Neural progenitor cell (in vitro differentiated cells): ENCODE results near the gene PTPN14. TPM values are rescaled to one million over a fixed set of nuclear protein-coding genes. Genes with fewer than 3 reads are reported as not detected.

Experiments
- DNase-seq: peaks from one replicate; pipeline ENCODE4 v3.0.0-alpha.2; 2016; ENCODE audit warnings: low spot score
- H2AFZ ChIP-seq: fragments of 200-600 bp; sonication (generic); replicated peaks from 2 replicates; pipeline ENCODE4 v1.6.1; 2016; ENCODE audit warnings: antibody characterized with exemption
- H3F3A ChIP-seq: fragments of 200-600 bp; sonication (generic); 2 replicates; pipeline ENCODE4 v1.6.1; 2016; ENCODE audit warnings: antibody characterized with exemption, low read depth
- H3K27ac ChIP-seq: fragments of 200-600 bp; sonication (generic); 2 replicates; pipeline ENCODE4 v1.5.1; 2016; ENCODE audit warnings: mild to moderate bottlenecking
- H3K27me3 ChIP-seq: fragments of 200-600 bp; sonication (generic); 2 replicates; pipeline ENCODE4 v1.6.1; 2016; ENCODE audit warnings: mild to moderate bottlenecking, moderate library complexity
- H3K36me3 ChIP-seq: fragments of 200-600 bp; sonication (generic); 2 replicates; pipeline ENCODE4 v1.5.1; 2016
- H3K4me1 ChIP-seq: fragments of 200-600 bp; sonication (generic); 2 replicates; pipeline ENCODE4 v1.6.1; 2016; ENCODE audit warnings: mixed run types
- H3K4me2 ChIP-seq: fragments of 200-600 bp; sonication (generic); 2 replicates; pipeline ENCODE4 v1.6.1; 2016
- H3K4me3 ChIP-seq: fragments of 200-600 bp; sonication (generic); 2 replicates; pipeline ENCODE4 v1.5.1; 2016
- H3K79me2 ChIP-seq: fragments of 200-600 bp; sonication (generic); 2 replicates; pipeline ENCODE4 v1.6.1; 2016; ENCODE audit warnings: low read depth
- H3K9ac ChIP-seq: fragments of 200-600 bp; sonication (generic); 2 replicates; pipeline ENCODE4 v1.6.1; 2016
- H3K9me3 ChIP-seq: fragments of 200-600 bp; sonication (generic); 2 replicates; pipeline ENCODE4 v1.5.1; 2016; ENCODE audit warnings: low read depth
- H4K20me1 ChIP-seq: fragments of 200-600 bp; sonication (generic); 2 replicates; pipeline ENCODE4 v1.6.1; 2016; ENCODE audit warnings: low read depth
- H3K27ac Mint-ChIP-seq: 3 replicates; pipeline ENCODE4 v1.8.0; 2021; ENCODE audit warnings: mixed read lengths
- H3K27me3 Mint-ChIP-seq: 2 replicates; pipeline ENCODE4 v1.8.0; 2022; ENCODE audit warnings: low read depth, mild to moderate bottlenecking, inconsistent platforms, moderate library complexity, mixed read lengths; ENCODE audit not compliant: insufficient read depth
- H3K36me3 Mint-ChIP-seq: 3 replicates; pipeline ENCODE4 v1.8.0; 2021; ENCODE audit warnings: mixed read lengths
- H3K4me1 Mint-ChIP-seq: 3 replicates; pipeline ENCODE4 v1.8.0; 2021; ENCODE audit warnings: mixed read lengths
- H3K4me3 Mint-ChIP-seq: 3 replicates; pipeline ENCODE4 v1.8.0; 2021; ENCODE audit warnings: mild to moderate bottlenecking, moderate library complexity, mixed read lengths
- H3K9me3 Mint-ChIP-seq: 3 replicates; pipeline ENCODE4 v1.8.0; 2020; ENCODE audit warnings: mixed read lengths
- CTCF ChIP-seq: fragments of 200-600 bp; sonication (generic); IDR thresholded peaks from 2 replicates; pipeline ENCODE4 v1.5.1; 2017; ENCODE audit warnings: antibody characterized with exemption, mild to moderate bottlenecking
- EZH2 ChIP-seq: fragments of 200-600 bp; sonication (generic); IDR thresholded peaks from 2 replicates; pipeline ENCODE4 v1.6.1; 2017; ENCODE audit warnings: antibody characterized with exemption, mild to moderate bottlenecking, moderate library complexity
- EZH2phosphoT487 ChIP-seq: fragments of 200-600 bp; sonication (generic); IDR thresholded peaks from 2 replicates; pipeline ENCODE4 v1.6.1; 2017; ENCODE audit warnings: antibody characterized with exemption
- total RNA-seq: library from RNA; depleted of rRNA; stranded (reverse); fragments of >200 nt; gene quantifications from 2 replicates; pipeline ENCODE4 v1.2.3, GENCODE V29; 2015; ENCODE audit warnings: low replicate concordance

Gene PTPN14
- total RNA-seq, 1 donor from 2014 or later: 28.3 TPM

- peaks cover 25% of the 10 kb centered on the region for H3K36me3 Mint-ChIP-seq
- TF ChIP-seq CTCF (no peak), EZH2phosphoT487 (no peak), EZH2 (no peak)
Measured at GRCh38 chr1:214378492-214378891, 172.9 kb downstream of the PTPN14 start.

GRCh38 chr1:214377886-214378285, 173.5 kb downstream of the PTPN14 start:
- Histone ChIP-seq H3K36me3 (no peaks in the 10 kb centered on the region), H4K20me1 (no peaks in the 10 kb centered on the region), H3K79me2 (no peaks in the 10 kb centered on the region), H3K4me2 (no peak overlapping the region), H3K4me3 (no peak overlapping the region), H3F3A (no peaks in the 10 kb centered on the region), H3K9me3 (no peaks in the 10 kb centered on the region), H3K4me1 (peaks cover 11% of the 10 kb centered on the region), H3K27me3 (no peaks in the 10 kb centered on the region), H3K9ac (no peak overlapping the region), H2AFZ (no peak overlapping the region), H3K27ac (no peak overlapping the region)
- H3K36me3 Mint-ChIP-seq: peaks cover 22% of the 10 kb centered on the region
- no peak overlapping the region for H3K4me3 Mint-ChIP-seq
- TF ChIP-seq CTCF (no peak), EZH2 (no peak), EZH2phosphoT487 (no peak)
- peaks cover 8% of the 10 kb centered on the region for H3K27me3 Mint-ChIP-seq
- H3K9me3 Mint-ChIP-seq: no peaks in the 10 kb centered on the region
- peaks cover 13% of the 10 kb centered on the region for H3K4me1 Mint-ChIP-seq
- no peak for DNase-seq
- H3K27ac Mint-ChIP-seq: no peak overlapping the region

More at GRCh38 chr1:214378492-214378891, 172.9 kb downstream of the PTPN14 start:
- Mint-ChIP-seq H3K4me3 (no peak overlapping the region), H3K9me3 (no peaks in the 10 kb centered on the region), H3K27ac (no peak overlapping the region), H3K27me3 (peaks cover 8% of the 10 kb centered on the region), H3K4me1 (peaks cover 13% of the 10 kb centered on the region)
- H3K79me2 ChIP-seq: no peaks in the 10 kb centered on the region
- peaks cover 11% of the 10 kb centered on the region for H3K4me1 ChIP-seq
- no peak for DNase-seq
- no peak overlapping the region for H3K27ac ChIP-seq
- no peaks in the 10 kb centered on the region for H3K36me3 ChIP-seq
- H2AFZ ChIP-seq: no peak overlapping the region
- H3K27me3 ChIP-seq: no peaks in the 10 kb centered on the region
- H3K4me2 ChIP-seq: no peak overlapping the region
- H4K20me1 ChIP-seq: no peaks in the 10 kb centered on the region
- no peak overlapping the region for H3K4me3 ChIP-seq
- no peaks in the 10 kb centered on the region for H3F3A ChIP-seq
- H3K9me3 ChIP-seq: no peaks in the 10 kb centered on the region
- H3K9ac ChIP-seq: no peak overlapping the region

DNA sequence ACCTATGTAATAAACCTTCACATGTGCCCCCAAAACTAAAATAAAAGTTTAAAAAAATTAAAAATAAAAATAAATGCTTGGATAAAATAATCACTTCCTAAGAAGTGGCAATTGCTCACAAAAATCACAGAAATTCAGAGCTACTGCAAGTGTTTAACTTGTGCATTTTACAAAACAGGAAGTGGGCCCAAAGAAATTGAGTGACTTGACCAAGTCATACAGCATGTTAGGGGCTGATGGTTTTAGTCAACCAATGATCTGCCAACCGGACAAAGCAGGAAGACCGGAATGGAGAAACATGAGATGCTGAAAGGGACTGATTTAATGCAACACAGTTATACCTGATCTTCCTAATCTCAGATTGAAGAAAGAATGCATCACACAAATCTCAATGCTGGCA, 173.9 kb downstream of the PTPN14 start:
- Histone ChIP-seq H3K4me1 (peaks cover 11% of the 10 kb centered on the region), H3K4me3 (no peak overlapping the region), H3K27me3 (no peaks in the 10 kb centered on the region), H3K9ac (no peak overlapping the region), H3K9me3 (no peaks in the 10 kb centered on the region), H3K36me3 (no peaks in the 10 kb centered on the region), H3K27ac (no peak overlapping the region), H4K20me1 (no peaks in the 10 kb centered on the region), H3K4me2 (no peak overlapping the region), H3F3A (no peaks in the 10 kb centered on the region), H3K79me2 (no peaks in the 10 kb centered on the region), H2AFZ (no peak overlapping the region)
- peaks cover 8% of the 10 kb centered on the region for H3K27me3 Mint-ChIP-seq
- DNase-seq: no peak
- H3K4me3 Mint-ChIP-seq: no peak overlapping the region
- TF ChIP-seq CTCF (no peak), EZH2 (no peak), EZH2phosphoT487 (no peak)
- no peak overlapping the region for H3K27ac Mint-ChIP-seq
- no peaks in the 10 kb centered on the region for H3K9me3 Mint-ChIP-seq
- H3K4me1 Mint-ChIP-seq: peaks cover 13% of the 10 kb centered on the region
- peaks cover 20% of the 10 kb centered on the region for H3K36me3 Mint-ChIP-seq

GRCh38 chr1:214372092-214372491, 179.3 kb downstream of the PTPN14 start:
- Histone ChIP-seq H3K4me1 (peaks cover 11% of the 10 kb centered on the region), H3K27ac (no peak overlapping the region), H4K20me1 (no peaks in the 10 kb centered on the region), H3K79me2 (no peaks in the 10 kb centered on the region), H3K9ac (no peak overlapping the region), H3K36me3 (no peaks in the 10 kb centered on the region), H2AFZ (no peak overlapping the region), H3K4me2 (no peak overlapping the region), H3K27me3 (no peaks in the 10 kb centered on the region), H3K4me3 (no peak overlapping the region), H3F3A (no peaks in the 10 kb centered on the region), H3K9me3 (no peaks in the 10 kb centered on the region)
- no peak overlapping the region for H3K27ac Mint-ChIP-seq
- H3K9me3 Mint-ChIP-seq: peaks cover 2% of the 10 kb centered on the region
- peaks cover 2% of the 10 kb centered on the region for H3K27me3 Mint-ChIP-seq
- H3K36me3 Mint-ChIP-seq: peaks cover 24% of the 10 kb centered on the region
- TF ChIP-seq EZH2phosphoT487: no peak
- TF ChIP-seq EZH2: no peak
- no peak for TF ChIP-seq CTCF
- H3K4me3 Mint-ChIP-seq: no peak overlapping the region
- no peak for DNase-seq
- no peaks in the 10 kb centered on the region for H3K4me1 Mint-ChIP-seq
